Endothelial cell of umbilical vein (primary cell): ENCODE results near the gene ME3. TPM values are rescaled to one million over a fixed set of nuclear protein-coding genes. Genes with fewer than 3 reads are reported as not detected.

Experiments
- BruUV-seq: library from RNA; stranded (reverse); fragments of 400-500 nt; replicated peaks from 2 replicates; lab custom pipeline; 2021; lab: Mats Ljungman, UMichigan
- CTCF ChIA-PET: fragments of 300-600, 350-600 bp; sonication (Branson Sonifier 250); formaldehyde crosslinking; loops from one replicate; lab custom pipeline; 2021; ENCODE audit warnings: antibody characterized with exemption, inconsistent platforms; lab: Charles Lee
- POLR2A ChIA-PET: fragments of 300-600, 350-600 bp; sonication (Branson Sonifier 250); formaldehyde crosslinking; loops from one replicate; lab custom pipeline; 2021; ENCODE audit warnings: antibody characterized with exemption, inconsistent platforms; lab: Charles Lee
- DNase-seq: peaks from one replicate; pipeline ENCODE4 v3.0.0-alpha.2; 2011; ENCODE audit warnings: low read depth, low spot score
- FAIRE-seq: peaks from 2 replicates; lab custom pipeline; 2011; peaks lifted over from hg19 to GRCh38; lab: Jason Lieb, UNC
- H2AFZ ChIP-seq: 2 replicates; pipeline ENCODE4 v1.6.0; 2012; ENCODE audit warnings: low read depth, low read length, control low read depth, inconsistent platforms
- H3K27ac ChIP-seq: 2 replicates; pipeline ENCODE4 v1.5.1; 2011; ENCODE audit warnings: low read depth, mild to moderate bottlenecking, control low read depth, low read length, moderate library complexity; ENCODE audit not compliant: insufficient read depth
- H3K27me3 ChIP-seq, 2 experiments: 2 replicates each; pipeline versions ENCODE4 v1.6.0 to v1.6.1; 2011; ENCODE audit warnings: low read length in 2 of 2, mixed read lengths in 1 of 2; ENCODE audit not compliant: control insufficient read depth in 2 of 2, insufficient read depth in 2 of 2
- H3K36me3 ChIP-seq, 2 experiments: 2 replicates in 1 of 2; 3 replicates in 1 of 2; pipeline ENCODE4 v1.5.1; 2011; ENCODE audit warnings: low read length in 2 of 2, mild to moderate bottlenecking in 1 of 2, moderate library complexity in 1 of 2; ENCODE audit not compliant: control insufficient read depth in 2 of 2, insufficient read depth in 2 of 2; ENCODE audit errors: extremely low read depth in 1 of 2
- H3K4me1 ChIP-seq: 3 replicates; pipeline ENCODE4 v1.5.1; 2011; ENCODE audit warnings: mild to moderate bottlenecking, low read length; ENCODE audit not compliant: control insufficient read depth, insufficient read depth; ENCODE audit errors: extremely low read depth
- H3K4me2 ChIP-seq: 2 replicates; pipeline ENCODE4 v1.6.1; 2011; ENCODE audit warnings: low read length, control low read depth, mixed read lengths; ENCODE audit not compliant: insufficient read depth
- H3K4me3 ChIP-seq, 3 experiments: fragments of 200-600 bp in 1 of 3; sonication (generic), shearing (Covaris generic) in 1 of 3; replicated peaks in 1 of 3; 2 replicates each; pipeline ENCODE4 v1.5.1; 2011 to 2016; ENCODE audit warnings: control low read depth in 3 of 3, low read length in 3 of 3, mild to moderate bottlenecking in 2 of 3, inconsistent platforms in 1 of 3, low read depth in 1 of 3, moderate library complexity in 1 of 3; ENCODE audit not compliant: insufficient read depth in 1 of 3
- H3K79me2 ChIP-seq: 2 replicates; pipeline ENCODE4 v1.6.0; 2012; ENCODE audit warnings: low read length, inconsistent platforms; ENCODE audit not compliant: control insufficient read depth, insufficient read depth
- H3K9ac ChIP-seq: replicated peaks from 2 replicates; pipeline ENCODE3; 2011; ENCODE audit warnings: low read length, control low read depth; ENCODE audit not compliant: insufficient read depth; ENCODE audit errors: extremely low read depth
- H3K9me1 ChIP-seq: replicated peaks from 3 replicates; pipeline ENCODE4 v1.6.0; 2011; ENCODE audit warnings: mild to moderate bottlenecking, low read length; ENCODE audit not compliant: control insufficient read depth, insufficient read depth; ENCODE audit errors: extremely low read depth
- H3K9me3 ChIP-seq: replicated peaks from 2 replicates; pipeline ENCODE4 v1.5.1; 2012; ENCODE audit warnings: low read length, inconsistent platforms; ENCODE audit not compliant: control insufficient read depth, insufficient read depth
- H4K20me1 ChIP-seq: replicated peaks from 2 replicates; pipeline ENCODE3; 2011; ENCODE audit warnings: mild to moderate bottlenecking, low read length; ENCODE audit not compliant: control insufficient read depth, insufficient read depth; ENCODE audit errors: extremely low read depth
- EZH2 ChIP-seq: IDR thresholded peaks from 2 replicates; pipeline ENCODE4 v1.6.1; 2012; ENCODE audit warnings: borderline replicate concordance, low read depth, mild to moderate bottlenecking, moderate library complexity, low read length, inconsistent platforms; ENCODE audit not compliant: severe bottlenecking
- FOS ChIP-seq: IDR thresholded peaks from 2 replicates; pipeline ENCODE4 v1.6.1; 2011; ENCODE audit warnings: mild to moderate bottlenecking, low read length, moderate library complexity, borderline replicate concordance; ENCODE audit not compliant: insufficient read depth
- GATA2 ChIP-seq: IDR thresholded peaks from 2 replicates; pipeline ENCODE4 v1.7.0; 2011; ENCODE audit warnings: low read depth, mild to moderate bottlenecking, moderate library complexity, mixed read lengths, low read length; ENCODE audit not compliant: insufficient read length, insufficient read depth
- JUN ChIP-seq: IDR thresholded peaks from 2 replicates; pipeline ENCODE4 v1.6.1; 2011; ENCODE audit warnings: borderline replicate concordance, low read depth; ENCODE audit not compliant: insufficient read length, insufficient read depth
- MYC ChIP-seq: IDR thresholded peaks from one replicate; pipeline ENCODE4 v1.6.1; 2011; ENCODE audit warnings: mild to moderate bottlenecking, low read depth, low read length
- POLR2A ChIP-seq: IDR thresholded peaks from 2 replicates; pipeline ENCODE4 v1.6.1; 2012; ENCODE audit warnings: low read depth, mild to moderate bottlenecking, control low read depth, low read length
- POLR2AphosphoS5 ChIP-seq: IDR thresholded peaks from 2 replicates; pipeline ENCODE4 v1.6.1; 2012; ENCODE audit warnings: low read depth, mild to moderate bottlenecking, control low read depth, low read length, moderate library complexity; ENCODE audit not compliant: insufficient read depth
- dilution Hi-C: fragments of 300-500 bp; cut with MboI; formaldehyde crosslinking; loops from one replicate; pipeline ENCODE4 v1.15.0; 2019; ENCODE audit warnings: low sequenced_read_pairs; ENCODE audit not compliant: extremely low pct_ligation_motif_present
- intact Hi-C: fragments of 100-400 bp; cut with micrococcal nuclease; formaldehyde crosslinking; loops from one replicate; pipeline ENCODE4 v1.10.0; 2022
- polyA plus RNA-seq, 4 experiments: library from polyadenylated mRNA; depleted of rRNA in 3 of 4; stranded (reverse) in 3 of 4; unstranded in 1 of 4; fragments of >200 nt; gene quantifications; 2 replicates each; pipeline versions ENCODE4 v1.2.1 to v1.2.3, GENCODE V29; 2011 to 2012; ENCODE audit warnings: missing spikeins in 1 of 4
- total RNA-seq: library from RNA; stranded (reverse); gene quantifications from 2 replicates; pipeline ENCODE4 v1.2.3, GENCODE V29; 2021
- TF ChIP-seq, protein P1 (sequence below), 2 donors: IDR thresholded peaks; 1 replicate in 1 of 2; 2 replicates in 1 of 2; pipeline ENCODE4 v1.5.1; 2011; ENCODE audit warnings: low read length in 2 of 2, mild to moderate bottlenecking in 2 of 2, moderate library complexity in 2 of 2, control low read depth in 1 of 2, inconsistent platforms in 1 of 2, low read depth in 1 of 2; ENCODE audit not compliant: insufficient read depth in 1 of 2; ENCODE audit errors: extremely low read depth in 1 of 2
- TF ChIP-seq, protein P2 (sequence below): IDR thresholded peaks from 2 replicates; pipeline ENCODE4 v1.6.1; 2011; ENCODE audit not compliant: insufficient read depth, insufficient read length

The ME3 gene
- total and polyA plus RNA-seq, 2 donors (not counting 3 experiments of a cell fraction or from before 2014, with no cell fraction given), result 26.9 to 30.4 TPM

DNA sequence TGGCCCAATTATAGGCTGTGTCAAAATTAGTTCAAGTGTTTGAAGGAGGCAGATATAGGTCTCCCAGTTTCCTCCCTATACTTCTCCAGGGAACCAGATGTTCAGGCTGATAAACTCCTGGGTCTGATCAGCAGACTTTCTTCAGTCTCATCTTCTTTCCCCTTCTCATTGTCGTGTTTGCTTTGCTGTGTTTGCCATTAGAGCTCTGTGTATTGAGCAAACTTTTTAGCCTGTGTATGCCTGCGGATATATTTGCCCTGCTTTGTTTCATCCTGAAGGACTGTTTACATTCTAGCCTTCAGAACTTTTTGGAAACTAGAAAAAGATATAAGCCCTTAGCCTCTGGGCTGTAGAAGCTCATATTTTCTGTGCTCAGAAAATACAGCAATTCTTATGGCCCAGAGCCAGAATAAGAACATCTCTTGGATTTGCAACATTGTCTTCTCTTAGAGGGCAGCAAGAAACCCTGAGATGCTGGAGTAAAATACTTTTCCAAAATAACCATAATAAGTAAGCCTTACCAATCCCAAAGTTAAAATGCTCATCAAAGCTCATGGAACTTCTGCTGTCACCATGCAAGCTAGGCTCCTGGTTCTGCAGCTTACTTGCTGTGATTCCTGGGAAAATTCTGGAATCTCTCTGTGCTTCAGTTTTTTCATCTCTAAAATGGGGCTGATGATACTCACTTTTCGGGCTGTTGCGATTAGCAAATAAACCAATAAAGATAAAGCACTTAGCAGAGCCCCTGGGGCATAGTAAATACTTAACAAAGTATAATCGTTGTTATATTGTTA, 34.1 kb upstream of the ME3 start:
- no peaks in the 10 kb centered on the region for H3K9me1 ChIP-seq
- DNase-seq (no peak), FAIRE-seq (no peak)
- no peaks in the 10 kb centered on the region for H4K20me1 ChIP-seq
- H3K4me1 ChIP-seq, result no peaks in the 10 kb centered on the region
- dilution Hi-C loops (no loop called here), intact Hi-C loops (no loop called here)
- H3K4me3 ChIP-seq, result no peak overlapping the region
- H3K79me2 ChIP-seq, result no peaks in the 10 kb centered on the region
- no peak overlapping the region for H3K9ac ChIP-seq
- no peak overlapping the region for H3K4me2 ChIP-seq
- TF ChIP-seq JUN, result no peak
- no peak for TF ChIP-seq EZH2
- no peak for TF ChIP-seq MYC
- no peak for TF ChIP-seq POLR2A
- no peak for TF ChIP-seq GATA2
- TF ChIP-seq FOS, result no peak
- TF ChIP-seq, protein P1, sequence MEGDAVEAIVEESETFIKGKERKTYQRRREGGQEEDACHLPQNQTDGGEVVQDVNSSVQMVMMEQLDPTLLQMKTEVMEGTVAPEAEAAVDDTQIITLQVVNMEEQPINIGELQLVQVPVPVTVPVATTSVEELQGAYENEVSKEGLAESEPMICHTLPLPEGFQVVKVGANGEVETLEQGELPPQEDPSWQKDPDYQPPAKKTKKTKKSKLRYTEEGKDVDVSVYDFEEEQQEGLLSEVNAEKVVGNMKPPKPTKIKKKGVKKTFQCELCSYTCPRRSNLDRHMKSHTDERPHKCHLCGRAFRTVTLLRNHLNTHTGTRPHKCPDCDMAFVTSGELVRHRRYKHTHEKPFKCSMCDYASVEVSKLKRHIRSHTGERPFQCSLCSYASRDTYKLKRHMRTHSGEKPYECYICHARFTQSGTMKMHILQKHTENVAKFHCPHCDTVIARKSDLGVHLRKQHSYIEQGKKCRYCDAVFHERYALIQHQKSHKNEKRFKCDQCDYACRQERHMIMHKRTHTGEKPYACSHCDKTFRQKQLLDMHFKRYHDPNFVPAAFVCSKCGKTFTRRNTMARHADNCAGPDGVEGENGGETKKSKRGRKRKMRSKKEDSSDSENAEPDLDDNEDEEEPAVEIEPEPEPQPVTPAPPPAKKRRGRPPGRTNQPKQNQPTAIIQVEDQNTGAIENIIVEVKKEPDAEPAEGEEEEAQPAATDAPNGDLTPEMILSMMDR (IDR thresholded peaks at IDR 0.05; ENCODE audit: extremely low read depth in 1 of 2, insufficient read depth in 1 of 2, low read depth in 1 of 2, low read length in 2 of 2), result no peak
- TF ChIP-seq, protein P2, sequence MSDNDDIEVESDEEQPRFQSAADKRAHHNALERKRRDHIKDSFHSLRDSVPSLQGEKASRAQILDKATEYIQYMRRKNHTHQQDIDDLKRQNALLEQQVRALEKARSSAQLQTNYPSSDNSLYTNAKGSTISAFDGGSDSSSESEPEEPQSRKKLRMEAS, result no peak
- TF ChIP-seq POLR2AphosphoS5, result no peak
- no TSS peak for BruUV-seq
- no peak overlapping the region for H2AFZ ChIP-seq
- no peaks in the 10 kb centered on the region for H3K36me3 ChIP-seq
- no peaks in the 10 kb centered on the region for H3K9me3 ChIP-seq
- ChIA-PET POLR2A (no interaction called here), CTCF (interaction anchor here (0.9 to 1.5 kb wide), 6 partner anchors 12 to 346 kb away, joined by 3 to 4 read pairs (median 3); no protein-coding TSS in a partner anchor)
- no peak overlapping the region for H3K27ac ChIP-seq
- no peaks in the 10 kb centered on the region for H3K27me3 ChIP-seq
